SK-N-SH (cell line): ENCODE results near the gene CD86. TPM values are rescaled to one million over a fixed set of nuclear protein-coding genes. Genes with fewer than 3 reads are reported as not detected.

ENCODE experiments used
- CTCF ChIA-PET: fragments of 300-600, 350-600 bp; formaldehyde crosslinking; extraction: SDS; loops from one replicate; lab custom pipeline; 2021; lab: Yijun Ruan, JAX
- POLR2A ChIA-PET: fragments of 350-600 bp; sonication (Branson Sonifier 250); formaldehyde crosslinking; extraction: SDS; loops from one replicate; lab custom pipeline; 2020; ENCODE audit warnings: antibody characterized with exemption, inconsistent platforms; lab: Yijun Ruan, JAX
- DNase-seq: peaks from one replicate; pipeline ENCODE4 v3.0.0; 2012
- H2AFZ ChIP-seq: fragments of 200-600 bp; sonication (generic); 2 replicates; pipeline ENCODE4 v1.8.1; 2016; ENCODE audit warnings: antibody characterized with exemption, mild to moderate bottlenecking, low read depth
- H3F3A ChIP-seq: fragments of 200-600 bp; sonication (generic); replicated peaks from 2 replicates; pipeline ENCODE3; 2016; ENCODE audit warnings: antibody characterized with exemption, mild to moderate bottlenecking; ENCODE audit not compliant: insufficient read depth
- H3K27ac ChIP-seq, 2 experiments: fragments of 200-500 bp in 1 of 2; fragments of 200-600 bp in 1 of 2; sonication (Bioruptor generic) in 1 of 2; sonication (generic), shearing (Covaris generic) in 1 of 2; 2 replicates each; pipeline versions ENCODE4 v1.5.1 to v1.6.1; 2014 to 2016; ENCODE audit warnings: low read depth in 2 of 2, inconsistent platforms in 1 of 2, low read length in 1 of 2, mild to moderate bottlenecking in 1 of 2, mixed read lengths in 1 of 2
- H3K27me3 ChIP-seq: fragments of 200-600 bp; sonication (generic), shearing (Covaris generic); 2 replicates; pipeline ENCODE4 v1.6.1; 2016; ENCODE audit warnings: mixed run types; ENCODE audit not compliant: insufficient read depth
- H3K36me3 ChIP-seq, 2 experiments: fragments of 200-500 bp in 1 of 2; fragments of 200-600 bp in 1 of 2; sonication (Bioruptor generic) in 1 of 2; sonication (generic) in 1 of 2; replicated peaks in 1 of 2; 2 replicates each; pipeline versions ENCODE3 to v1.5.1; 2014 to 2016; ENCODE audit warnings: low read length in 1 of 2, mild to moderate bottlenecking in 1 of 2; ENCODE audit not compliant: insufficient read depth in 2 of 2, control insufficient read depth in 1 of 2
- H3K4me1 ChIP-seq, 2 experiments: fragments of 200-500 bp in 1 of 2; fragments of 200-600 bp in 1 of 2; sonication (Bioruptor generic) in 1 of 2; sonication (generic), shearing (Covaris generic) in 1 of 2; 2 replicates each; pipeline versions ENCODE4 v1.5.1 to v1.6.1; 2014 to 2016; ENCODE audit warnings: low read depth in 1 of 2, low read length in 1 of 2, mixed run types in 1 of 2; ENCODE audit not compliant: insufficient read depth in 2 of 2, control insufficient read depth in 1 of 2
- H3K4me2 ChIP-seq: fragments of 200-600 bp; sonication (generic), shearing (Covaris generic); 2 replicates; pipeline ENCODE4 v1.6.1; 2017; ENCODE audit warnings: mixed run types
- H3K4me3 ChIP-seq, 2 experiments: fragments of 200-500 bp in 1 of 2; fragments of 200-600 bp in 1 of 2; sonication (Bioruptor generic) in 1 of 2; sonication (generic), shearing (Covaris generic) in 1 of 2; 2 replicates each; pipeline versions ENCODE4 v1.5.1 to v1.8.1; 2014 to 2016; ENCODE audit warnings: low read depth in 2 of 2, inconsistent platforms in 1 of 2, low read length in 1 of 2, mild to moderate bottlenecking in 1 of 2, mixed read lengths in 1 of 2, moderate library complexity in 1 of 2
- H3K79me2 ChIP-seq: fragments of 200-600 bp; sonication (generic); 2 replicates; pipeline ENCODE4 v1.8.1; 2017; ENCODE audit warnings: mild to moderate bottlenecking; ENCODE audit not compliant: insufficient read depth
- H3K9ac ChIP-seq: fragments of 200-600 bp; sonication (generic); 2 replicates; pipeline ENCODE4 v1.6.1; 2017; ENCODE audit warnings: mixed run types
- H3K9me2 ChIP-seq: fragments of 200-600 bp; sonication (generic); 2 replicates; pipeline ENCODE4 v1.6.1; 2017; ENCODE audit warnings: mixed run types
- H3K9me3 ChIP-seq: fragments of 200-600 bp; sonication (generic); 2 replicates; pipeline ENCODE4 v1.6.1; 2017; ENCODE audit warnings: mixed run types, mild to moderate bottlenecking, moderate library complexity
- H4K20me1 ChIP-seq: fragments of 200-600 bp; sonication (generic); 2 replicates; pipeline ENCODE4 v1.6.1; 2017; ENCODE audit warnings: mild to moderate bottlenecking, mixed run types; ENCODE audit not compliant: insufficient read depth
- CHD2 ChIP-seq: fragments of 150-350 bp; IDR thresholded peaks from 2 replicates; pipeline ENCODE4 v1.6.1; 2018; ENCODE audit warnings: low read length; ENCODE audit not compliant: partially characterized antibody
- CTCF ChIP-seq: fragments of 200-600 bp; sonication (generic); IDR thresholded peaks from 2 replicates; pipeline ENCODE4 v1.6.1; 2017; ENCODE audit warnings: antibody characterized with exemption, mild to moderate bottlenecking, moderate library complexity
- ELF1 ChIP-seq: IDR thresholded peaks from 2 replicates; pipeline ENCODE4 v1.4.0; 2012
- EP300 ChIP-seq, 2 experiments: IDR thresholded peaks; 2 replicates each; pipeline versions ENCODE4 v1.4.0 to v1.6.1; 2012; ENCODE audit warnings: borderline replicate concordance in 1 of 2, low read depth in 1 of 2, low read length in 1 of 2
- FOXJ3 ChIP-seq: sonication (generic); formaldehyde crosslinking; IDR thresholded peaks from 2 replicates; pipeline ENCODE4 v1.5.1; 2020; ENCODE audit warnings: mild to moderate bottlenecking, missing genetic modification reagents
- FOXM1 ChIP-seq: IDR thresholded peaks from 2 replicates; pipeline ENCODE4 v1.4.0; 2012; ENCODE audit warnings: low read depth, mild to moderate bottlenecking
- GABPA ChIP-seq: IDR thresholded peaks from 2 replicates; pipeline ENCODE4 v1.4.0; 2012; ENCODE audit warnings: low read depth, mild to moderate bottlenecking
- IRF3 ChIP-seq: fragments of 150-350 bp; IDR thresholded peaks from 2 replicates; pipeline ENCODE4 v1.6.1; 2016; ENCODE audit warnings: mild to moderate bottlenecking, low read depth, low read length
- MAX ChIP-seq: IDR thresholded peaks from 2 replicates; pipeline ENCODE4 v1.4.0; 2012; ENCODE audit warnings: low read depth
- MXI1 ChIP-seq: IDR thresholded peaks from 2 replicates; pipeline ENCODE4 v1.6.1; 2012; ENCODE audit warnings: mild to moderate bottlenecking, low read depth, low read length, improper control_type of control experiment
- NRF1 ChIP-seq: IDR thresholded peaks from 2 replicates; pipeline ENCODE4 v1.6.1; 2012; ENCODE audit warnings: low read depth, mild to moderate bottlenecking, low read length
- PBX3 ChIP-seq: IDR thresholded peaks from 2 replicates; pipeline ENCODE4; 2012
- RAD21 ChIP-seq: IDR thresholded peaks from 2 replicates; pipeline ENCODE4 v1.6.1; 2012; ENCODE audit warnings: mild to moderate bottlenecking, low read length
- RFX5 ChIP-seq: IDR thresholded peaks from 2 replicates; pipeline ENCODE4 v1.6.1; 2012; ENCODE audit warnings: mild to moderate bottlenecking, improper control_type of control experiment, low read length
- RXRA ChIP-seq: IDR thresholded peaks from 2 replicates; pipeline ENCODE4 v1.4.0; 2012; ENCODE audit warnings: low read depth, mild to moderate bottlenecking, borderline replicate concordance
- TAF1 ChIP-seq: IDR thresholded peaks from 2 replicates; pipeline ENCODE4 v1.6.1; 2012; ENCODE audit warnings: low read depth, mild to moderate bottlenecking, low read length, moderate library complexity, borderline replicate concordance
- TCF12 ChIP-seq: IDR thresholded peaks from 2 replicates; pipeline ENCODE4 v1.4.0; 2012
- TEAD4 ChIP-seq: IDR thresholded peaks from 2 replicates; pipeline ENCODE4 v1.4.0; 2012; ENCODE audit warnings: mild to moderate bottlenecking, borderline replicate concordance; ENCODE audit not compliant: insufficient read depth
- ZBTB33 ChIP-seq: IDR thresholded peaks from 2 replicates; pipeline ENCODE4 v1.4.0; 2012; ENCODE audit warnings: low read depth, borderline replicate concordance
- WGBS: methylation state at CpG from one replicate; pipeline ENCODE4 v1.1.6; 2017; ENCODE audit warnings: low lambda C conversion rate; 5-methylcytosine and 5-hydroxymethylcytosine counted together
- polyA plus RNA-seq, 3 experiments: library from polyadenylated mRNA; depleted of rRNA; stranded (reverse); fragments of >200 nt; gene quantifications; 2 replicates each; pipeline ENCODE4 v1.2.3, GENCODE V29; 2012

Gene CD86
- polyA plus RNA-seq, 1 of the 3 experiments (the other 2 are of a cell fraction) = not detected

- Histone ChIP-seq H3K27ac (no peak overlapping the region), H3K9me3 (no peaks in the 10 kb centered on the region), H3K27me3 (peaks cover 5% of the 10 kb centered on the region; the same call in 1 of the 2 replicates), H4K20me1 (no peaks in the 10 kb centered on the region), H3K9me2 (no peaks in the 10 kb centered on the region), H3K4me3 (no peak overlapping the region), H3K4me2 (no peak overlapping the region), H3K79me2 (no peaks in the 10 kb centered on the region), H2AFZ (no peak overlapping the region), H3K9ac (no peak overlapping the region), H3K36me3 (no peaks in the 10 kb centered on the region), H3K4me1 (no peaks in the 10 kb centered on the region), H3F3A (no peaks in the 10 kb centered on the region)
- CTCF ChIA-PET = no interaction called here
- 3% methylated on average over 3 of the region's 3 CpGs for WGBS
- no peak for DNase-seq
- POLR2A ChIA-PET = no interaction called here
- no peak for TF ChIP-seq GABPA
- no peak for TF ChIP-seq ELF1
- TF ChIP-seq IRF3 = no peak
- no peak for TF ChIP-seq RFX5
- no peak for TF ChIP-seq PBX3
- no peak for TF ChIP-seq TCF12
- no peak for TF ChIP-seq FOXM1
- TF ChIP-seq MAX = no peak
- TF ChIP-seq RAD21 = no peak
- no peak for TF ChIP-seq TEAD4
Observed at GRCh38 chr3:122052968-122053367, 2.2 kb upstream of the CD86 start.

GRCh38 chr3:122057671-122058070, 2.5 kb downstream of the CD86 start:
- POLR2A ChIA-PET = no interaction called here
- WGBS = 17% methylated on average over 2 of the region's 2 CpGs
- TF ChIP-seq NRF1 (no peak), RXRA (no peak), CHD2 (no peak), PBX3 (no peak), ELF1 (no peak), TEAD4 (no peak), EP300 (IDR thresholded peaks at IDR 0.05; ENCODE audit: borderline replicate concordance in 1 of 2, low read depth in 1 of 2, low read length in 1 of 2) (no peak), IRF3 (no peak), CTCF (no peak), RAD21 (no peak), FOXJ3 (no peak), TAF1 (no peak), TCF12 (no peak), MXI1 (no peak), ZBTB33 (no peak)

More at GRCh38 chr3:122057671-122058070, 2.5 kb downstream of the CD86 start:
- DNase-seq = no peak
- Histone ChIP-seq H3K36me3 (no peaks in the 10 kb centered on the region), H3K4me1 (no peaks in the 10 kb centered on the region), H3K4me2 (no peak overlapping the region), H3K9ac (no peak overlapping the region), H3K79me2 (no peaks in the 10 kb centered on the region), H3K9me3 (no peaks in the 10 kb centered on the region), H2AFZ (no peak overlapping the region), H3K27me3 (peaks cover 3% of the 10 kb centered on the region; the same call in 1 of the 2 replicates), H3F3A (no peaks in the 10 kb centered on the region), H4K20me1 (no peaks in the 10 kb centered on the region), H3K4me3 (no peak overlapping the region), H3K9me2 (no peaks in the 10 kb centered on the region), H3K27ac (no peak overlapping the region)
- CTCF ChIA-PET = no interaction called here
